HCT116 (cell line): ENCODE results near the gene CALHM2. TPM values are rescaled to one million over a fixed set of nuclear protein-coding genes. Genes with fewer than 3 reads are reported as not detected.

ENCODE experiments used
- ATAC-seq: fragments of 200-7000 bp; cut with Tn5 transposase; 2 replicates; pipeline ENCODE4 v1.9.1; 2020; ENCODE audit warnings: mild to moderate bottlenecking, moderate library complexity
- BruUV-seq: library from RNA; stranded (reverse); fragments of 400-500 nt; replicated peaks from 2 replicates; lab custom pipeline; 2021; lab: Mats Ljungman, UMichigan
- CTCF ChIA-PET: fragments of 300-600 bp; sonication (Branson Sonifier 250); formaldehyde crosslinking; loops from one replicate; lab custom pipeline; 2021; ENCODE audit warnings: antibody characterized with exemption; lab: Charles Lee
- POLR2A ChIA-PET: fragments of 300-600, 350-600 bp; sonication (Branson Sonifier 250); formaldehyde crosslinking; loops from one replicate; lab custom pipeline; 2021; ENCODE audit warnings: antibody characterized with exemption; lab: Charles Lee
- RAD21 ChIA-PET, 2 experiments: fragments of 300-600 bp; sonication (Branson Sonifier 250); formaldehyde crosslinking; loops; one replicate each; lab custom pipeline; 2023; ENCODE audit warnings: low total read pairs in 2 of 2; ENCODE audit not compliant: uncharacterized antibody in 2 of 2, unreplicated experiment in 2 of 2, low non-redundant PET in 1 of 2; lab: Charles Lee
- DNase-seq: peaks from one replicate; pipeline ENCODE4 v3.0.0-alpha.2; 2010; ENCODE audit warnings: low read depth, low spot score
- H2AFZ ChIP-seq: fragments of 200-600 bp; shearing (Covaris generic), sonication (generic); 2 replicates; pipeline ENCODE4 v1.6.1; 2017; ENCODE audit warnings: low read depth, mixed run types, mixed read lengths, antibody characterized with exemption, low read length; ENCODE audit not compliant: poor library complexity, severe bottlenecking
- H3K27ac ChIP-seq: 2 replicates; pipeline ENCODE4 v1.5.1; 2012; ENCODE audit warnings: low read depth, low read length
- H3K27me3 ChIP-seq: fragments of 200-600 bp; sonication (generic); 2 replicates; pipeline ENCODE4 v1.6.1; 2016; ENCODE audit warnings: mixed run types, low read length, mixed read lengths; ENCODE audit not compliant: insufficient read depth
- H3K36me3 ChIP-seq, 2 experiments: fragments of 200-500 bp in 1 of 2; fragments of 200-600 bp in 1 of 2; sonication (Bioruptor generic) in 1 of 2; sonication (generic) in 1 of 2; 2 replicates each; pipeline versions ENCODE4 v1.5.1 to v1.6.1; 2014 to 2016; ENCODE audit warnings: low read length in 2 of 2, inconsistent platforms in 1 of 2, mixed read lengths in 1 of 2, mixed run types in 1 of 2; ENCODE audit not compliant: insufficient read depth in 2 of 2, control insufficient read depth in 1 of 2
- H3K4me1 ChIP-seq, 2 experiments: fragments of 200-600 bp in 1 of 2; sonication (generic) in 1 of 2; 2 replicates each; pipeline versions ENCODE4 v1.5.1 to v1.6.1; 2012 to 2017; ENCODE audit warnings: low read length in 2 of 2, inconsistent platforms in 1 of 2, mild to moderate bottlenecking in 1 of 2, mixed read lengths in 1 of 2, mixed run types in 1 of 2, moderate library complexity in 1 of 2; ENCODE audit not compliant: insufficient read depth in 2 of 2, control insufficient read depth in 1 of 2
- H3K4me2 ChIP-seq: fragments of 200-600 bp; sonication (generic); 2 replicates; pipeline ENCODE4 v1.6.1; 2017; ENCODE audit warnings: mixed run types, low read length, mixed read lengths
- H3K4me3 ChIP-seq, 2 experiments: fragments of 200-600 bp in 1 of 2; sonication (generic) in 1 of 2; replicated peaks in 1 of 2; 2 replicates each; pipeline ENCODE4 v1.5.1; 2011 to 2016; ENCODE audit warnings: low read length in 2 of 2, control low read depth in 1 of 2, low read depth in 1 of 2, mild to moderate bottlenecking in 1 of 2, mixed read lengths in 1 of 2, mixed run types in 1 of 2
- H3K79me2 ChIP-seq: fragments of 200-600 bp; sonication (generic); 2 replicates; pipeline ENCODE4 v1.6.1; 2017; ENCODE audit warnings: mild to moderate bottlenecking, mixed run types, low read length, moderate library complexity, mixed read lengths; ENCODE audit not compliant: insufficient read depth
- H3K9ac ChIP-seq: fragments of 200-600 bp; sonication (generic); 2 replicates; pipeline ENCODE4 v1.6.1; 2016; ENCODE audit warnings: low read length, mixed read lengths
- H3K9me2 ChIP-seq: fragments of 200-600 bp; sonication (generic), shearing (Covaris generic); 2 replicates; pipeline ENCODE4 v1.6.1; 2017; ENCODE audit warnings: mixed run types, mild to moderate bottlenecking, moderate library complexity; ENCODE audit not compliant: insufficient read depth
- H3K9me3 ChIP-seq, 2 experiments: fragments of 200-500 bp in 1 of 2; fragments of 200-600 bp in 1 of 2; sonication (Bioruptor generic) in 1 of 2; sonication (generic) in 1 of 2; 2 replicates each; pipeline ENCODE4 v1.6.1; 2014 to 2017; ENCODE audit warnings: low read length in 2 of 2, mixed read lengths in 2 of 2, inconsistent platforms in 1 of 2, low read depth in 1 of 2, mild to moderate bottlenecking in 1 of 2, mixed run types in 1 of 2, moderate library complexity in 1 of 2; ENCODE audit not compliant: control insufficient read depth in 1 of 2, insufficient read depth in 1 of 2
- H4K20me1 ChIP-seq: fragments of 200-600 bp; sonication (generic), shearing (Covaris generic); 2 replicates; pipeline ENCODE4 v1.6.1; 2017; ENCODE audit warnings: mixed run types, mild to moderate bottlenecking, moderate library complexity; ENCODE audit not compliant: insufficient read depth
- ATF3 ChIP-seq: IDR thresholded peaks from 2 replicates; pipeline ENCODE4 v1.6.1; 2012
- CBX3 ChIP-seq: IDR thresholded peaks from 2 replicates; pipeline ENCODE4 v1.6.1; 2012; ENCODE audit warnings: low read depth
- CEBPB ChIP-seq: IDR thresholded peaks from 2 replicates; pipeline ENCODE4 v1.6.1; 2012; ENCODE audit warnings: low read depth
- CTCF ChIP-seq, 3 experiments: fragments of 200-600 bp in 1 of 3; sonication (generic) in 1 of 3; IDR thresholded peaks in 2 of 3; conservative IDR thresholded peaks in 1 of 3; 2 replicates each; pipeline ENCODE4 v1.5.1; 2012 to 2017; ENCODE audit warnings: low read depth in 2 of 3, low read length in 2 of 3, antibody characterized with exemption in 1 of 3, borderline replicate concordance in 1 of 3, control low read depth in 1 of 3, mild to moderate bottlenecking in 1 of 3, mixed read lengths in 1 of 3, mixed run types in 1 of 3, moderate library complexity in 1 of 3; ENCODE audit not compliant: insufficient read depth in 1 of 3
- EGR1 ChIP-seq: IDR thresholded peaks from 2 replicates; pipeline ENCODE4 v1.6.1; 2012; ENCODE audit warnings: low read depth
- ELF1 ChIP-seq: IDR thresholded peaks from 2 replicates; pipeline ENCODE4 v1.6.1; 2012; ENCODE audit warnings: low read depth, borderline replicate concordance
- FOSL1 ChIP-seq: IDR thresholded peaks from 2 replicates; pipeline ENCODE4 v1.6.1; 2012; ENCODE audit warnings: low read depth
- MAX ChIP-seq: IDR thresholded peaks from 2 replicates; pipeline ENCODE4 v1.6.1; 2012
- POLR2AphosphoS5 ChIP-seq: IDR thresholded peaks from 2 replicates; pipeline ENCODE4 v1.6.1; 2011; ENCODE audit warnings: mild to moderate bottlenecking, low read depth, low read length, moderate library complexity
- RAD21 ChIP-seq: IDR thresholded peaks from 2 replicates; pipeline ENCODE4 v1.6.1; 2012; ENCODE audit warnings: low read depth, mild to moderate bottlenecking
- SIN3A ChIP-seq: IDR thresholded peaks from 2 replicates; pipeline ENCODE4 v1.6.1; 2012; ENCODE audit warnings: low read depth
- SP1 ChIP-seq: IDR thresholded peaks from 2 replicates; pipeline ENCODE4 v1.6.1; 2012; ENCODE audit warnings: low read depth
- SRF ChIP-seq: IDR thresholded peaks from 2 replicates; pipeline ENCODE4 v1.6.1; 2012; ENCODE audit warnings: low read depth
- TCF7L2 ChIP-seq: IDR thresholded peaks from 2 replicates; pipeline ENCODE4 v1.7.0; 2011; ENCODE audit warnings: borderline replicate concordance, inconsistent platforms; ENCODE audit not compliant: insufficient read depth, insufficient read length; ENCODE audit errors: extremely low read depth
- YY1 ChIP-seq: IDR thresholded peaks from 2 replicates; pipeline ENCODE4 v1.6.1; 2011; ENCODE audit warnings: low read length, low read depth, moderate library complexity, mild to moderate bottlenecking; ENCODE audit not compliant: insufficient replicate concordance; ENCODE audit errors: extremely low read depth
- ZBTB33 ChIP-seq: IDR thresholded peaks from 2 replicates; pipeline ENCODE4 v1.6.1; 2011; ENCODE audit warnings: mild to moderate bottlenecking, low read length, moderate library complexity; ENCODE audit not compliant: insufficient replicate concordance; ENCODE audit errors: extremely low read depth
- ZFX ChIP-seq: fragments of 450-650 bp; IDR thresholded peaks from 2 replicates; pipeline ENCODE4 v1.6.1; 2017
- intact Hi-C: fragments of 100-400 bp; cut with micrococcal nuclease; formaldehyde crosslinking; loops from 2 replicates; pipeline ENCODE4 v1.10.0; 2022
- total RNA-seq: library from RNA; stranded (reverse); gene quantifications from one replicate; pipeline ENCODE4 v1.2.1, GENCODE V29; 2021; ENCODE audit not compliant: unreplicated experiment

CALHM2 gene
- total RNA-seq, 1 experiment from 2014 or later, result 46.1 TPM

- no peaks in the 10 kb centered on the region for H3K27me3 ChIP-seq
- RAD21 ChIA-PET, result no interaction called here
- no peaks in the 10 kb centered on the region for H3K36me3 ChIP-seq
- no peak overlapping the region for H3K9ac ChIP-seq
- peak; percentile 69 for ATAC-seq
- TF ChIP-seq YY1 (peak; percentile 53), CEBPB (no peak), MAX (no peak), SP1 (no peak), ATF3 (no peak), ZBTB33 (no peak), SRF (no peak), POLR2AphosphoS5 (no peak), RAD21 (peak; percentile 82), SIN3A (no peak), ELF1 (no peak), TCF7L2 (no peak), CTCF (IDR thresholded peaks at IDR 0.05 in 2 of 3, conservative IDR thresholded peaks at IDR 0.05 in 1 of 3; ENCODE audit: borderline replicate concordance in 1 of 3, insufficient read depth in 1 of 3, low read depth in 2 of 3, low read length in 2 of 3) (peak; percentile 83 to 91 (median 87)), ZFX (no peak), FOSL1 (no peak), EGR1 (no peak), CBX3 (peak; percentile 84)
- TF ChIP-seq, all 23 proteins: peak for 4
- Histone ChIP-seq H2AFZ (peak overlapping the region; percentile 84), H3K9me3 (no peaks in the 10 kb centered on the region), H3K9me2 (no peaks in the 10 kb centered on the region), H3K27ac (no peak overlapping the region), H4K20me1 (no peaks in the 10 kb centered on the region), H3K79me2 (no peaks in the 10 kb centered on the region), H3K4me3 (no peak overlapping the region), H3K4me2 (peak overlapping the region; percentile 5), H3K4me1 (peaks cover 18 to 45% of the 10 kb centered on the region in 2 experiments)
- no TSS peak for BruUV-seq
- ChIA-PET CTCF (interaction anchor here (0.9 to 1.5 kb wide), 2 partner anchors 8 to 61 kb away, joined by 3 to 6 read pairs; no protein-coding TSS in a partner anchor), POLR2A (no interaction called here)
- intact Hi-C loops, result loop anchor here (1.0 to 10.0 kb wide), 5 partner anchors 31 to 747 kb away; no protein-coding TSS in a partner anchor
- peak; percentile 87 for DNase-seq
Measured at GRCh38 chr10:103481974-103482531, 29.9 kb upstream of the CALHM2 start.
